Suprapubic skin (tissue), 4 donors: ENCODE data around the gene SPTB. TPM values are rescaled to one million over a fixed set of nuclear protein-coding genes. Genes with fewer than 3 reads are reported as not detected.
"Not testable (repeated sequence)": the region's sequence is repeated elsewhere in the genome, so short reads cannot be mapped to it uniquely, and the experiment has no call there.

ENCODE experiments used
- DNase-seq, 2 donors: peaks; one replicate each; pipeline ENCODE4 v3.0.0-alpha.2; 2019; ENCODE audit warnings: low spot score in 2 of 2
- H3K27ac ChIP-seq: fragments of 200-600 bp; sonication (generic); one replicate; pipeline ENCODE4 v1.5.1; 2019
- H3K27me3 ChIP-seq: fragments of 200-600 bp; sonication (generic); one replicate; pipeline ENCODE4 v1.5.1; 2019
- H3K36me3 ChIP-seq: fragments of 200-600 bp; sonication (generic); one replicate; pipeline ENCODE4 v1.5.1; 2019
- H3K4me1 ChIP-seq: fragments of 200-600 bp; sonication (generic); one replicate; pipeline ENCODE4 v1.5.1; 2019
- H3K4me3 ChIP-seq: fragments of 200-600 bp; sonication (generic); one replicate; pipeline ENCODE4 v1.5.1; 2019; ENCODE audit warnings: mild to moderate bottlenecking
- H3K9me3 ChIP-seq: fragments of 200-600 bp; sonication (generic); one replicate; pipeline ENCODE4 v1.5.1; 2019
- EP300 ChIP-seq: sonication (generic); formaldehyde crosslinking; IDR thresholded peaks from one replicate; pipeline ENCODE4 v1.6.1; 2017; ENCODE audit warnings: antibody characterized with exemption
- POLR2A ChIP-seq, 2 donors: fragments of 450-650 bp; IDR thresholded peaks; one replicate each; pipeline ENCODE4 v1.6.1; 2017; ENCODE audit warnings: antibody characterized with exemption in 2 of 2, mild to moderate bottlenecking in 2 of 2, moderate library complexity in 2 of 2
- POLR2AphosphoS5 ChIP-seq, 3 donors: sonication (generic); formaldehyde crosslinking; IDR thresholded peaks; one replicate each; pipeline ENCODE4 v1.6.1; 2017; ENCODE audit warnings: antibody characterized with exemption in 3 of 3
- WGBS: methylation state at CpG from one replicate; pipeline ENCODE4 v1.1.5; 2018; 5-methylcytosine and 5-hydroxymethylcytosine counted together
- total RNA-seq, 4 donors: library from RNA; depleted of rRNA; stranded (reverse); fragments of >200 nt; gene quantifications; one replicate each; pipeline ENCODE4 v1.1.0, GENCODE V29; 2016
- TF ChIP-seq, protein P1 (sequence below), 2 donors: fragments of 200-600 bp in 1 of 2; fragments of 450-650 bp in 1 of 2; sonication (generic) in 1 of 2; IDR thresholded peaks; one replicate each; pipeline ENCODE4 v1.5.1; 2016 to 2019; ENCODE audit warnings: antibody characterized with exemption in 2 of 2, mild to moderate bottlenecking in 1 of 2, moderate library complexity in 1 of 2

Gene SPTB
- total RNA-seq, 4 donors from 2014 or later = 0.44 to 2.4 (median 0.54) TPM

DNA sequence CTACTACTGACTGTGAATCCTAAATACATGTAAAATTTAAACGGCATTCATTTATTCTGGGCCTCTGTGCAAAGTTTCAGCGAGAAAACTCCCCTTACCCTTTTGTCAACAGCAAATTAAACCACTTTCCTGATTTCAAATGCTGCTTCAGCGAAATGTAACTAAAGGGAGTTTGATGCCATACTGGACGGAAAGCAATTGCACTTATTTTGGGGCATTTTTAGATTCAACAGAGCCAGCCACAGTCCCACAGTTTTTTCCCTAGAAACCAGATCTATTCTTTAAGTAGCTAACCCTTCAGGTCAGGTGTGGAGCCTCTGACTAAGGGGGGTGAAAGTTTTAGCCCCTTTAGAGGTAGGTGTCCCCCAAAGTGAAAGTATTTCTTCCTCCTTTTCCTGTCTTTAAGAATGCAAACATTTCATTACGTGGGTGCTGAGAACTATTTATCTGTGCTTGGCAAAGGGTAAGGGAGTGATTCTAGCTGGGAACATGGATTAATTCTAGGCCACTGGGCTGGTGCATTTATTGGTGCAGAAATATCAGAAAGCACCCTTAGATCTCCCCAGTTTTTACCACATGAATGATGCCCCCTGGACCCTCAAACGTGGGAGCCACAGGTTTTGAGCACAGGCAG is 72.7 kb downstream of the SPTB start:
- TF ChIP-seq, protein P1, sequence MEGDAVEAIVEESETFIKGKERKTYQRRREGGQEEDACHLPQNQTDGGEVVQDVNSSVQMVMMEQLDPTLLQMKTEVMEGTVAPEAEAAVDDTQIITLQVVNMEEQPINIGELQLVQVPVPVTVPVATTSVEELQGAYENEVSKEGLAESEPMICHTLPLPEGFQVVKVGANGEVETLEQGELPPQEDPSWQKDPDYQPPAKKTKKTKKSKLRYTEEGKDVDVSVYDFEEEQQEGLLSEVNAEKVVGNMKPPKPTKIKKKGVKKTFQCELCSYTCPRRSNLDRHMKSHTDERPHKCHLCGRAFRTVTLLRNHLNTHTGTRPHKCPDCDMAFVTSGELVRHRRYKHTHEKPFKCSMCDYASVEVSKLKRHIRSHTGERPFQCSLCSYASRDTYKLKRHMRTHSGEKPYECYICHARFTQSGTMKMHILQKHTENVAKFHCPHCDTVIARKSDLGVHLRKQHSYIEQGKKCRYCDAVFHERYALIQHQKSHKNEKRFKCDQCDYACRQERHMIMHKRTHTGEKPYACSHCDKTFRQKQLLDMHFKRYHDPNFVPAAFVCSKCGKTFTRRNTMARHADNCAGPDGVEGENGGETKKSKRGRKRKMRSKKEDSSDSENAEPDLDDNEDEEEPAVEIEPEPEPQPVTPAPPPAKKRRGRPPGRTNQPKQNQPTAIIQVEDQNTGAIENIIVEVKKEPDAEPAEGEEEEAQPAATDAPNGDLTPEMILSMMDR (IDR thresholded peaks at IDR 0.05) = no peak
- no peak for TF ChIP-seq POLR2AphosphoS5 (IDR thresholded peaks at IDR 0.05)
- no peak for TF ChIP-seq EP300
- TF ChIP-seq POLR2A (IDR thresholded peaks at IDR 0.05) = no peak
- H3K9me3 ChIP-seq = no peaks in the 10 kb centered on the region
- H3K27me3 ChIP-seq = peaks cover 3% of the 10 kb centered on the region
- H3K27ac ChIP-seq = no peak overlapping the region
- no peak overlapping the region for H3K4me3 ChIP-seq
- no peaks in the 10 kb centered on the region for H3K36me3 ChIP-seq
- no peak for DNase-seq
- 86% methylated on average over 6 of the region's 6 CpGs for WGBS
- no peaks in the 10 kb centered on the region for H3K4me1 ChIP-seq

DNA sequence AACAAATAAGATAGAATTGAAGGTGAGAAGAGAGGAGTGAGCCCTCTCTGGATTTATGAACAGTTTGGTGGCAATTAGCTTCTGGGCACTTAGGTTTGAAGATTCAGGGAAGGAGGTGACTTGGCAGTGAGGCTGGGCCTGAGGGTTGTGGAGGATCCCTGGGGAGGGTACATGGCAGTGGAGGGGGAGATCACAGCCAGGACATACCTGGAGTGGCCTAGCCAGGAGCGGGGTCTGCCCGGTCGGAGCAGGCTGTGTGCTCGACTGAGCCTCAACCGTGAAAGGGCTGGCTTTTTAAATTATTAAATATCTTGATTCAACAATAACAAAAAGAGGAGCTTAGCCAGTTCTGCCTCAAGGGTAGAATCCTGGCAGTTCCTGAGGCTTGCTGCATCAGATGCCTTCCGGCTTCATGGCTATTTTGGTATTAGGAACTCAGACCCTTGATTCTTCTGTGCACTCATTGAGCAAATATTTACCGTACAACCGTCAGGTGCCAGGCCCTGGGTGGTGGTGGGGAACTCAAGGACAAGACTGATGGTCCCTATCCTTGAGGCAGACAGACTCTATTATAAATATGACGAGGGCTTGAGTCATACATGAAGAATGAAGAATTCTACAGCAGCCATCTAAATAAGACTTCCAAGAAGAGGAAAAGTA is 73.4 kb downstream of the SPTB start:
- Histone ChIP-seq H3K4me1 (no peaks in the 10 kb centered on the region), H3K27me3 (peaks cover 3% of the 10 kb centered on the region), H3K27ac (no peak overlapping the region), H3K9me3 (no peaks in the 10 kb centered on the region), H3K36me3 (no peaks in the 10 kb centered on the region), H3K4me3 (no peak overlapping the region)
- peak in 1 of 2 donors; percentile 13 for DNase-seq
- TF ChIP-seq POLR2AphosphoS5 (IDR thresholded peaks at IDR 0.05) (no peak), POLR2A (IDR thresholded peaks at IDR 0.05) (no peak), EP300 (no peak)
- TF ChIP-seq, protein P1 (IDR thresholded peaks at IDR 0.05) = no peak
- 71% methylated on average over 9 of the region's 9 CpGs for WGBS

DNA sequence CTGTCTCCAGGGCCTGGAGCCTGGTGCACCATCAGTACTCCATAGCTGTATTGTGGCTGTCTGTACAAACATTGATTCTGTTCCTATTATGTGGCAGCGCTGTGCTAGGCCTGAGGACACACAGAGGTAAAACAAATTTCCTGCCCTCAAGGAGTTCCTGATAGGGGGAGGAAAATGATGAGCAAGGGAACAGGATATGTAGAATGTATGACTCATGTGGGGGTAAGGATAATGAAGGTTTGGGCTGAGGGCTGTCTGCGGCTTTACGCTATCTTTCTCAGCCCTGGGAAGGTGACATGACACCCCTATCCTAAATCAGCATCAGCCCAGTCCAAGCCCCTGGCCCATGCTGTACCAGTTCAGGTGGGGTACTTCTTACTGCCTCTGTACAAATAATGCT is 74.1 kb downstream of the SPTB start:
- H3K4me3 ChIP-seq, H3K27me3 ChIP-seq, H3K4me1 ChIP-seq, H3K27ac ChIP-seq, H3K9me3 ChIP-seq, H3K36me3 ChIP-seq: not testable (repeated sequence)
- DNase-seq = peak in 1 of 2 donors; percentile 32
- WGBS = 94% methylated on average over 3 of the region's 3 CpGs

DNA sequence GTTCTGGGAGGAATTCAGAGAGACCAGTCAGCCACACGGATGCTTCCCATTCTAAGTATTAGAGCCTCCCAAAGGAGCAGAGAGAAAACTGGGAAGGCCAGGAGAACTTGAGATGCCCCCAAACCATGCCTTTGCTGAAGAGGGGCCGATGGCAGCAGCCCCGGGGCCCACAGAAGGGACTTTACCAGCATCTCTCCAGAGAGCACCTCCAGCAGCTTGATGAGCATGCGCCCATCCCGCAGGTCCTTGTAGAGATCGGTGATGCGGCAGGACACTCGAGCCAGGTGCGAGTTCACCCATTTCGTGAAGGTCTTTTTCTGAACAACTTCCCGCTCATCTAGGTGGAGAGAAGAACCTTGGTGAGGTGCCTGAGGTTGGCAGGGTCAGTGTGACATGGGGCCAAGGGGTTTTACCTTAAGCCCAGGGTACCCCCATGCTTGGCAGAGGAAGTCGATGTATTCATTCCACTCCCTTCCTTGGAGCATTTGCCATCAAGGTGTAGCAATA is 74.9 kb downstream of the SPTB start:
- Histone ChIP-seq H3K4me1 (no peaks in the 10 kb centered on the region), H3K36me3 (no peaks in the 10 kb centered on the region), H3K27me3 (peaks cover 3% of the 10 kb centered on the region), H3K27ac (no peak overlapping the region), H3K9me3 (no peaks in the 10 kb centered on the region), H3K4me3 (no peak overlapping the region)
- TF ChIP-seq POLR2A (IDR thresholded peaks at IDR 0.05) (no peak), POLR2AphosphoS5 (IDR thresholded peaks at IDR 0.05) (no peak), EP300 (no peak)
- TF ChIP-seq, protein P1 (IDR thresholded peaks at IDR 0.05) = no peak
- WGBS = 91% methylated on average over 10 of the region's 12 CpGs
- DNase-seq = peak in 1 of 2 donors; percentile 26

DNA sequence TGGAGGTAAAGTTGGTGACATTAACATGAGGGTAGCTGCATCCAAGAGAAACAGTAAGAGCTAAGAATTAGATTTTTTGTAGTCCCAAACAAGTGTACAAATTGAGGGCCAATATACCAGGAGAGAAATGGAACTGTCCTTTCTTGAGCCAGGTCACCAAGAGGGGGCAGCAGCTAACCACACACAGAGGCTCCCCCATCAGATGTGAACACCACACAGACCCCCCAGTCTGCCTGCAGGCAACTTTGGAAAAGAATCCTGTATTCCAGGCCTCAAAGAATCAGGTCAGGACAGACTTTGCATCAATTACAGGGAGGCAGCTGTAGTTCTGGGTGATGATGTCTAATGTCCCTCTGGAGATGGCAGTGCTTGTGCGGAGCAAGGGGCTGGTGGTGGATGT is 77.9 kb downstream of the SPTB start:
- no peak overlapping the region for H3K4me3 ChIP-seq
- WGBS = 100% methylated on average over 1 of the region's 1 CpG
- TF ChIP-seq POLR2AphosphoS5 (IDR thresholded peaks at IDR 0.05) (no peak), EP300 (no peak), POLR2A (IDR thresholded peaks at IDR 0.05) (no peak)
- TF ChIP-seq, protein P1 (IDR thresholded peaks at IDR 0.05) = no peak

More for the DNA sequence above, 77.9 kb downstream of the SPTB start:
- Histone ChIP-seq H3K27me3 (peaks cover 3% of the 10 kb centered on the region), H3K9me3 (no peaks in the 10 kb centered on the region), H3K4me1 (no peaks in the 10 kb centered on the region), H3K27ac (no peak overlapping the region), H3K36me3 (no peaks in the 10 kb centered on the region)
- DNase-seq = no peak
